GOT3 (cell line): ENCODE results near the gene CDK5R1.
A peak's percentile ranks its signal among the peaks of the same experiment; 100 is the strongest.
"Not testable (repeated sequence)": the region's sequence is repeated elsewhere in the genome, so short reads cannot be mapped to it uniquely, and the experiment has no call there.

Experiments used
- DNase-seq: peaks from one replicate; lab custom pipeline; 2025; ENCODE audit warnings: mixed read lengths; lab: John Stamatoyannopoulos, UW

CDK5R1 gene

DNA sequence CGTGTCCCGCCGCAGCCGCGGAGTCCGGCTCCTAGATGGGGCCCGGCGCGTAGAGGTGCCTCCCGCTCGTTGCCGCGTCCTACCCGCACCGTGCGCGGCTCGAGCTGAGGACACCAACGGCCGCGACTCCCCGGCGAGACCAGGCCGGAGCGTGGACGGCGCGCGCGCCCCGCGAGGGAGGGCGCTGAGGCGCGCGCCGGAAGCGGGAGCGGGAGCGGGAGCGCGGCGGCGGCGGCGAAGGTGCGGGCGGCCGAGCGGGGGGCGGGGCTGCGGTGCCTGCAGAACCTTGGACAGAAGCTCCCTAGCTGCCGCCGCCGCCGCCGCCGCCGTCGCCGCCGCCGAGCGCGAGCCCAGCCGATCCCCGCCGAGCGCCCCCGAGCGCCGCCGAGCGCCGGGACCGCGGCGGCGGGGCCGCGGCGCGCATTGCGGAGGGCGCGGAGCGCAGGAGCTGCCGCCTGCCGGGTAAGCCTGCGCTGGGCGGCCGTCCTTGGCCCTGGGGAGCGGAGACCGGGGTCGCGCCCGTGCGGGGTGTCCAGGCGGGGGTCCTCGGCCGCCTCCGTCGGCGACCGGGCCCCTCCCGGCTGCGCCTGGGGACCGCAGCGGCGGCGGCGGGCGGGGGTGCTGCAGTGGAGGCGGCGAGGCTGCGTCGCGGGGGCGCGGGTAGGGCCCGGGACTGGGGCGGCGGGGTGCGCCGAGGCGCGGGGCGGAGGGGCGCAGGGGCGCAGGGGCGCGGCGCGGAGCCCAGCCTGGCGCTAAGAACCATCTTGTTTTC is at the start of gene CDK5R1:
CDK5R1 (plus strand) TSS at position 293 of the 772 bp plus-strand sequence. CDS start 628 bp downstream, outside the sequence.
- DNase-seq: no peak

DNA sequence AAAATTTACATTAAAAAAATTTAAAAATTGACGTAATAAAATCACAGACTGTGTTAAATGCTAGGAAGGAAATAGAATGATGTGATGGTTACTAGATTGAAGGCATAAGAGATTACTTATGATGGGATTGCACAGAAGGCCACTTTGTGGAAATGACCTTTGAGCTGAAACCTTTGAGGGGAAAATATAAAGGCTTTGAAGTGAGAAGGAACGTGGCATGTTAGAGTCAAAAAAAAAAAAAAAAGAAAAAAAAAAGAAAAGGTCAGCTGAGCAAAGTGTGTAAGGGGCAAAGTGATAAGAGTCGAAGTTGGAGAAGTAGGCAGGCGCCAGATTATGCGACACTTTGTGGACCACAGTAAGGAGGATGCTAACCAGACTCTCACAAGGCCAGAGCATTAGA is 46.1 kb upstream of the CDK5R1 start:
- no peak for DNase-seq

DNA sequence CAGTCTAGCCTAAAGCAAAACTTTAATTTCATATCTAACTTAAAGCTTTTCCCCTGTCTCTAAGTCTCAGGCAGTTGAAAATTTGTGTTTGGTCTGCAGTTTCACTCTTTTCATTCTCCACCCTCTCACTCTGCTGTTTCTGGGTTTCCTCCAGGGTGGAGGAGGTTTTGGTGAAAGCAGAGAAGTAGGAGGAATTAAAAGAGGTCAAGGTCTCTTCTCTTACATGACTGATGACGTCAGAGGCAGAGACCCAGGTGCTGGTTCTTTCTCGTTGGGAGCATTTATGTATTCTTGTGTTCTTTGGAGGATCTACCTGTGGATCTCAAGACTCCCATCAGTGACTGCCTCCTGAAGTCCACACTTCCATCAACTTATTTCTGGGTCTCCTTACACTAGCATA is 44.9 kb upstream of the CDK5R1 start:
- DNase-seq: no peak

DNA sequence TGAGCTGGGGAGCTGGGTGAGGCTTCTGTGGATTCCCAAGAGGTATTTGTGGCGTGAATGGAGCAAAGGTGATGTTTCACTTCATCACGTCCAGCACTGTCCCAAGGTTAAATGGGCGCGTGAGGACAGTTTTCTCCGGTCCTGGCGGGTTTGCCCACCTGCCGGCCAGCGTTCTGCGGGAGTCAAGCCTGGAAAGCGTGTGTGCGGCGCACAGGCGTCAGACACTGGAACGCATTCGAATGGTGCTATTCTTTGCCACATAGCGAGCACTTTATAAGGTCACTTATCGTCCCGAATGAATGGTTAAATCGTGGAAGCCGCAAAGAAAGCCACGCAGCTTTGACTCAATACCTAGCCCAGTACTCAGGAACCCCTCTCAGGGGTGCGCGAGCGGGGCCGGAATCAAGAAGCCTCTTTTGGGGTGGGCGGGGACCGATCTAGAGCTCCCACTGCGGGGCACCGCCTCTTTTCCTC is 42.9 kb upstream of the CDK5R1 start:
- no peak for DNase-seq

DNA sequence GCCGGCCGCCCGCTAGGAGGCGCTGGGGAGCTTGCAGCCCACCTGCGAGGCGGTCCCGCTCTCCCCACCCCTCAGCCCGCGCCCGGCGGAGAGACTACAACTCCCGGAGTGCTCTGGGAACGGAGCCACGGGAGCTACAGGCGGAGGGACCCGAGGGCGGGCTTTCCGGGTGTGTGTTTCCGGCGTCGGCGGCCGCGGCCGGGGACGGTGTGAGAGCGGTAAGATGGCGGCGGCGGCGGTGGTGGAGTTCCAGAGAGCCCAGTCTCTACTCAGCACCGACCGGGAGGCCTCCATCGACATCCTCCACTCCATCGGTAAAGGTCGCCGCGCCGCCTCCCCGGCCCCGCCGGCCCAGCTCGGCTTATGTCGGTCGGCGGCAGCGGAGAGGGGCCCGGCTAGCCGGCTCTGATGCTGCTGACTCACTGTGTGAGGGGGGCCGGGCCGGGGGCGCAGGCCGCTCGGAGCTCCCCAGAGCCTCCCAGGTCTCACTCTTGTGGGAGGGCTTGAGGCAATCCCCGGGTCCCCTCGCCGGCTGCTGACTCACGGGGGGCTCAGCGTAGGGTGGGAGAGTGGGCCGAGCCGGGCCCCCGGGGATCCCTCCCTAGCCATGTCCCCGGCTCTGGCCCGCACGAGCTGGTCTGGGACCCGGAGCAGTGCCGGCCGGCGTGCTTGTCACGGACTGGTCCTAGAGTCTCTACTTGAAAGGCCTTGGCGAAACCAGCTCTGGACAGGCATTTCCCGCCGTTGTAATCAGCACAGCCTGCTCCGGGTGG is 42.3 kb upstream of the CDK5R1 start, which contains the start of gene PSMD11:
PSMD11 (plus strand) TSS at position 210 of the 773 bp plus-strand sequence; CDS start at position 224, 14 bp downstream.
- peak; percentile 79 for DNase-seq

DNA sequence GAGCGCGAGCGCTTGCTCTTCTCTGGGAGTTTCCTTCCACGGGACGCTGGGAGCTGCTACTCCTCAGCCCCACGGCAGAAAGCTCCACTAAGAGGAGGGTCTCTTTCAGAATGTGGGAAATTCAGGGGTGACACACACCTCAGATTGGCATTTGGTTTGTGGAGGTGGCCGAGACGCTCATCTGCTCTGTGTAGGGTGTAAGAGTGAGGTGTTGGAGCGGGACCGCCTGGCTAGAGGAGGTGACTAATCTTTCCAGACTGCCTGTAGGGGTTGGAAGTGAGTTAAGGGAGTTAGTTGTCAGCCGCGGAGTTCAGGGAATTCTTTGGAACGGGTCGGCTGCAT is 41.7 kb upstream of the CDK5R1 start:
- no peak for DNase-seq

DNA sequence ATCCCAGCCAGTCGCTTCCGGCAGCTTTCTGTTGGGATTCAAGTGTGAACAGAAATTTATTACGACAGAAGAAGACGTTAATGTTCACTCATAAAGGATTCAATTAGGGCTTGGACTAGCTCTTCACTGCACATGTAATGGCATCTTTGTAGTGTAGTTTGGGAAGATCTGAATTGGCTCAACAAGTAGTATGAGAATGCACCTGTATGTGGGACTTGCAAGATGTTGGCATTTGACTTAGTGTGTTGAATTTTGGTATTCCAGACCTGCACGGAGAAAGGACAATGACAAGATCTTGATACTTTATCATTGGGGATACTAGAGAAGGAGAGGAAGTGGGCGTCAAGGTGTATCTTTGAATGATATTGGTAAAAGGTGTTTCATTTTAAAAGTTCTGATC is 41.3 kb upstream of the CDK5R1 start:
- no peak for DNase-seq

DNA sequence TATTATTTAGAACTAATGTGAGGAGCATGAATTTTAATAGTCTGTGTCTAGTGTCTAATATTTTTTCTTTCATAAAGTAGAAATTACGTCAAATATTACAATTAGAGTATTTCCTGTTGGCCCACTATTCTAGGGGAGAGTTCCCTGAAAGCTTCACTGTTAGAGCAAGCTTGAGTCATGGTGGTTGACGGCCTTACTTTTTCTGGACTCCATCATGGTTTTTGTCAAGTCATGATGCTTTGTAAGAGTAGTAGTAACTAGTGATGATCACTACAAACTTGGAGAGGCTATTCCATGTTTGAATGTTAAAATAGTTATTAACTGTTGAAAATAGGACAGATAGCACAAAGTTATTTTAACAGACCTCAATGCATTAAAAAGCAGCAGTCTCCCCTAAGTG is 40.8 kb upstream of the CDK5R1 start:
- DNase-seq: no peak

DNA sequence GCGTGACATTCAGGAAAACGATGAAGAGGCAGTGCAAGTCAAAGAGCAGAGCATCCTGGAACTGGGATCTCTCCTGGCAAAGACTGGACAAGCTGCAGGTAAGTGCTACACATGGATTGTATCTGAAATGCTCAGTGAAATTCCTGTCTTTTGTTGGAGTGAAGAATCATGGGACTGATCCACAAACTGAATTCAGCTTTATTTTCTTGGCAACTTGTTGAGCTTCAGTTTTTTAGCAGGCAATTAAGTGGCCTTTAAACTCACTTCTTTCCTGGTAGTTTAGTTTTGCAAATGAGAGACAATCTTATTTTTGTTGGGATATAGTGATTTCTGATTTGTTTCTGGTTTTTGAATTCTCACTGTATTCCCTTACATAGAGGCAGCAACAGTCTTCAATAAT is 39.8 kb upstream of the CDK5R1 start:
- DNase-seq: no peak

DNA sequence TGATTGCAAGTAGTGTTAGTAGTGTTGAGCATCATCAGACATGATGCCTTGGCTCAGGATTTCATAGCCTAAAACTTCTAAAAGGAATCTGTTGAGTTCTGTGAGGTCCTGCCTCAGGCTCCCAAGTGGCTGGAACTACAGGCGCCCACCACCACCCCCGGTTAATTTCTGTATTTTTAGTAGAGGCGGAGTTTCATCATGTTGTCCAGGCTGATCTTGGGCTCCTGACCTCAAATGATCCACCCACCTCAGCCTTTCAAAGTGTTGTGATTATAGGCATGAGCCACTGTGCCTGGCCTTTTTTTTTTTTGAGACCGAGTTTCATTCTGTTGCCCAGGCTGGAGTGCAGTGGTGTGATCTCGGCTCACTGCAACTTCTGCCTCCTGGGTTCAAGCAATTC is 36.8 kb upstream of the CDK5R1 start:
- no peak for DNase-seq

DNA sequence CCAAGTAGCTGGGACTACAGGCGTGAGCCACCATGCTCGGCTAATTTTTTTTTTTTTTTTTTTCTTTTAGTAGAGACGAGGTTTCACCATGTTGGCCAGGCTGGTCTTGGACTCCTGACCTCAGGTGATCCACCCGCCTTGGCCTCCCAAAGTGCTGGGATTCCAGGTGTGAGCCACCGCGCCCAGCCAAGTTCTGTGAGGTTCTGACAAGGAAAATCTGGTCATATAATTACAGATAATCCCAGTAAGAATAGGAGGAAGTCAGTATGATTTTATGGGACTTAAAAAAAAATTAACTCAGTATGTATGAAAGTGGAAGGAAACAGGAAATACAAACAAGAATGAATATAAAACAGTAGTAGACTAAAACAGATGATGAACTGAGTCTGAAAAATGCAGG is 36.4 kb upstream of the CDK5R1 start:
- DNase-seq: not testable (repeated sequence)

DNA sequence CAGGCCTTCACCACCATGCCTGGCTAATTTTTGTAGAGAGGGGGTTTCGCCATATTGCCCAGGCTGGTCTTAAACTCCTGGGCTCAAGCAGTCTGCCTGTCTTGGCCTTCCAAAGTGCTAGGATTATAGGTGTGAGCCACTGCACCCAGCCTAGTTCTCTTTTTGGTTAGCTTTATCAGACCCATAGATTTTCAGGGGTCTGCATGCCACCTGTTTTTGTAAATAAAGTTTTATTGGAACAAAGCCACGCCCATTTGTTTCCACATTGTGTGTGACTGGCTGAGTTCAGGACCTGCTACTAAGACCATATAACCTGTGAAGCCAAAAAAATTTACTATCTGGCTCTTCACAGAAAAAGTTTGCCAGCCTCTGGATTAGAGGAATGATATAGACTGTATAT is 34.9 kb upstream of the CDK5R1 start:
- DNase-seq: no peak

DNA sequence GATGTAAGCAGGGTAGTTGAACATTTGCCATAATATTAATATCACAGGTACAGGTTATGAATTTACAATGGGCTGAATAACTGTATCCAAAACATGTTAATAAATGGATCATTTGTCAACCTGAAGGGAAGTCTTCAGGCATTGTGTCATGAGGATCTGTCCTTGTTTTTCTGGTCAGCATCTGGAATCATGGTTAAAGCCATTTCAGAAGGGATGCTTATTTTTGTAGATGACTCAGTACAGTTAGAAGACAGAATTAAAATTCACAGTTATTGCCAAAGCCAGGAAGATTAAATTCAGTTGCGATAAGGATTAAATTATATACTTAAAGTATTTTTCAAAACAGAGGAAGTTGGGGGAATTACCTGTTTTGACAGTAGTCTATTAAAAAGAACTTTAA is 34.5 kb upstream of the CDK5R1 start:
- no peak for DNase-seq

DNA sequence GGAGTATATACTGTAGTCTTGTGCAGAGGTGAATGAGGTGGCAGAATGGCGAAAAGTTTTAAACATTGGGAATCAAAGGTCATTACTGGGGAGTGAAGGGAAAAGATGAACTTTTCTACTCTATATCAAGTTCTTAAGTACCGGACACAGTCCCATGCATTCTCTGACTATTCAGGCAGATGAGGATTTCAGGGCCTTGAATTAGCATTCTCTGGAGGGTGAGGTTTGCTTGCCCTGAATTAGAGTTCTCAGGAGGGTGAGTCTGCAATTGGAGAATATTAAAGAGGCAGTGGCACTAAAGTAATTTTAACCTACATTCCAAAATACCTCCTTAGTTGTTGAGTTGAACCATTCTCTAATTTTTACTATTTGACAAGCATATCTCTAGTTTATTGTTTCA is 33.4 kb upstream of the CDK5R1 start:
- no peak for DNase-seq

DNA sequence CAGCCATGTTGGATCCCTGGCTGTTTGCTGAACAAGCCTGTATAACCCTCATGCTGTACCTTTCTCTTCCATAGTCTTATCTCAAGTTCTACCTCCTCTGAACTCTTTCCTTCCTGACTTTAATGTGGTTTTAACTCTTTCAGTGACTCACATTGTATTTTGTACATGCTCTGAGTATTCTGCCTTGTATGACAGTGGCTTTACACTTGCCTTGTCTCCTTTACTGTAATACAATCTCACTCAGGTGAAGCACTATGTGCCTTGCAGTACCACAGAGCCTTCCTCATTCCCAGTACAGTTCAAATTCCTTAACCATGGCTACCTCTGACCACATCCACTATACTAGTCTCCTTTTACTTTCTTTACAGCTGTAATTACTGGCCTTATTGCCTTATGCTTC is 28.4 kb upstream of the CDK5R1 start:
- DNase-seq: no peak

DNA sequence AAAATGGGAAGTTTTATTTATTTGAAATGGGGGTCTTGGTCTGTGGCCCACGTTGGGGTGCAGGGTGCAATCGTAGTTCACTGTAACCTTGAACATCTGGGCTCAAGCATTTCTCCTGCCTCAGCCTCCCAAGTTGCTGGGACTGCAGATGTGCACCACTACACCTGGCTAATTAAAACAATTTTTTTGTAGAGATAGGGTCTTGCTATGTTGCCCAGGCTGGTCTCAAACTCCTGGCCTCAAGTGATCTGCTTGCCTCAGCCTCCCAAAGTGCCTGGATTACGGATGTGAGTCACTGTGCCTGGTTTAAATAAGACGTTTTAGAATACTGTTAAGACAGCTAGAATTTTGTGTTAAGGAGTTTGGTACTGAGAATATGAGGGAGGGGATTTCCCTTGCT is 26.7 kb upstream of the CDK5R1 start:
- no peak for DNase-seq

DNA sequence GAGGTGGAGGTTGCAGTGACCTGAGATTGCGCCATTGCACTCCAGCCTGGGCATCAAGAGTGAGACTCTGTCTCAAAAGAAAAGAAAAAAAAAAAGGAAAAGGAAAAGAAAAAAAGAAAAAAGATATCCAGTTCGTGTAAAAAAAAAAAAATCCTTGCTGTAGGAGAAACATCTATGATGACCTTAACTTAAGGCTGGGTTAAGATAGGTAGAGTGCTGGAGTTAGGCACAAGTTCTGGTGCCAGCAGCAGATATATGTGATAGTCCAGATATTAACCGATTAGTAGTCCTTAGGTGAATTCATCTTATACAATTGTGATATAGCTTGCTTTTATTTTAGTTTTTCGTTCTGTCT is 25.3 kb upstream of the CDK5R1 start:
- no peak for DNase-seq

DNA sequence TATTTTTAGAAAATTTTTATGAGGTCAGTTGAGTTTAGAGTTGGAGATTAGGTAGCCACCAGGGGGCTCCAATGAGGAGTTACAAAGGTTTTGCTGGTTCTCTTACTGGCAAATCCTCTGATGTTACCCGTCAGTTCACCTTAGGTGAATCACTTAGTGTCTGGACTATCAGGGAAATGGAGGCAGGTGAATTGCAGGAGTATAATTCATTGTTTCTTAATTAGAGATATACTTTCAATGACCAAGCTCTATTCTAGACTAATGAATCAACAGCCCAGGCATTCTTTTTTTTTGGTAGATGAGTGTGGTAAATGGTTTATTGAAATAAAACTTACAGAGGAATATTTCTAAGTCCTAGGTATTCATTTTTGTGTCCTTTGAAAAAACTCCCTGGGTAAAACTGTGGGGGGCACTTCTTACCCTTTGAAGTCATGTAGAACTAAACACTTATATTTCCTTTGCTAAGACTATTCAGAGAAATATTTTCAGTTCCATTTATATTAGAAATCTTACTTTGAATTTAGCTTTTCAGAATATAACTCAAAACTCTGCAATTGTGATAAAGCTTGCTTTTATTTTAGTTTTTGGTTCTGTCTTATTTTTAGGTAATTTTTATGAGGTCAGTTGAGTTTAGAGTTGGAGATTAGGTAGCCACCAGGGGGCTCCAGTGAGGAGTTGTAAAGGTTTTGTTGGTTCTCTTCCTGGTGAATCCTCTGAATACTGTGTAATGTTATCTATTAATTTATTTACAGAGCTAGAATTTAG is 24.8 kb upstream of the CDK5R1 start:
- no peak for DNase-seq

DNA sequence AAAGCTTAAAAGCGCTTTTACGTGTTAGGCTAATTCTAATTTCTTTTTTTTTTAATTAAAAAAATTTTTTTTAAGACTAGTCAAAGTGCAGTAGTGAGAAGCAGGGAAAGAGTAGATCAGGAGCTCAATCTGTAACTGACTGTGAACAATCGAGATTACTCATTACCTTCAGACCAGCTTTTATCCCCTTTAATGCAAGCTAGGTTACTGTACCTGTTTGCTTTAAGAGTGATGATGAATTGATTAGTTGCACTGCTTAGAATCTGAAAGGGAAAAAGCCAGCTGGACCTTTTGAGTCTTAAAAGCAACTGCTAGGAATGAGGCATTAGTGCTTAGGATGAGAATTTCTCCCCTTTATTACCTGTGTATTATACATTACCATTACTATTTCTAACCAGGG is 23.5 kb upstream of the CDK5R1 start:
- no peak for DNase-seq

DNA sequence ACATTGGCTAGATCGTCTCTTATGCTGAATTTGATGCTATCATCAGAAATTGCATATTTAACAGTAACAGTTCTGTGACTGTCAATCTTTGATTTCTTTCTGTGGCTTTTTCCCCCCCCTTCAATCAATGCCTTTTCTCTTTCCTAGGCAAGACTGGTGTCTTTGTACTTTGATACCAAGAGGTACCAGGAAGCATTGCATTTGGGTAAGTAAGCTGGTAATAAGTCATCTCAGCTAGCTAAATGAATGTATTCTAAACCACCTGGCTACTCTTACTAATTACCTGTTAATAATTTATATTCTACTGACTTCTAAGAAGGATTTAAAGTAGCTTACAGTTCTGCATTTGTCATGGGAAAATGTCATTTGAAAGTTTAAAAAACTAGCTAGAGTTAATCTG is 22.4 kb upstream of the CDK5R1 start:
- no peak for DNase-seq

DNA sequence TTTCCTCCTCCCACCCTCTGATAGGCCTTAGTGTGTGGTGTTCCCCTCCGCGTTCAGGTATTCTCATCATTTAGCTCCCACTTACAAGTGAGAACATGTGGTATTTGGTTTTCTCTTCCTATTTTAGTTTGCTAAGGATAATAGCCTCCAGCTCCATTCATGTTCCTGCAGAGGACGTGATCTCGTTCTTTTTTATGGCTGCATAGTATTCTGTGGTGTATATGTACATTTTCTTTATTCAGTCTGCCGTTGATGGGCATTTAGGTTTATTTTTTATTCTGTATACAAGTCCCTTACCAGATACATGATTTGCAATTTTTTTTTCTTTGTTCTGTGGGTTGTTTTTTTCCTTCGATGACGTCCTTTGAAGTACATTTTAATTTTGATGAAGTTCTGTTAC is 18.8 kb upstream of the CDK5R1 start:
- DNase-seq: no peak

DNA sequence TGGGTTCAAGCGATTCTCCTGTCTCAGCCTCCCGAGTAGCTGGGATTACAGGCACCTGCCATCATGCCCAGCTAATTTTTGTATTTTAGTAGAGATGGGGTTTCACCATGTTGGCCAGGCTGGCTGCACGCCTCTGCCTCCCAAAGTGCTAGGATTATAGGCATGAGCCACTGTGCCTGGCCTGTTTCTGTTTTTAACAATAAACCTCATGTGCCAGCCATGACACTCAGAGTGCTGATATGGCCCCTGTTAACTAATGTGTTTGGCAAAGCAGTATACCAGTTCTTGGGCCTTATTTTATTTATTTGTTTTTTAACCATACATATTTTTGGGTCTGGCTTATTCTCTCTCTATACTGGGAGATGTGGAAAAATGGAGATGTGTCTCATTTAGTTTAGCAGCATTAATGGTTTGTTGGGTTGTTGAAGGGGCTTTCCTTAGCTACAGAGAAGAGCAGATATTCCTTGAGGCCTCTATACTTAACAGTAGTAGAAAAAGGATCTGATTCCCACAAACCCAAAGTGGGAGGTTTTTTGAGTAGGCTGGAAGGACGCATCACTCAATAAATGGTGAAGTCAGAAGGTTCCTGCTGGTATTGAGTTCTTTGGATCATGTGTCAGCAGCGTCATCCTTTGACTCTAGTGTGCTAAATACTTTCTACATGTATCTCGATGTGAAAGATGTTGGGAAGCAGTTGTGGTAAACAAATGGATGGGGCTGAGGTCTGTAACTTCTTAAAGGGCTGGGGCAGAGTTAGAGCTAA is 16.2 kb upstream of the CDK5R1 start:
- no peak for DNase-seq
